ENCODE measurements around the gene RHOV.

GRCh38 chr15:40859206-40859851 is 14.7 kb downstream of the RHOV start:
- no peak for TF ChIP-seq POLR2AphosphoS5 (IDR thresholded peaks at IDR 0.05)
- peak; percentile 48 for TF ChIP-seq CTCF (IDR thresholded peaks at IDR 0.05; ENCODE audit: poor library complexity, severe bottlenecking)
- TF ChIP-seq TAF1 (IDR thresholded peaks at IDR 0.05; ENCODE audit: low read depth) = no peak
